Measurements from ENCODE around the gene DCAF7. TPM values are rescaled to one million over a fixed set of nuclear protein-coding genes. Genes with fewer than 3 reads are reported as not detected.

The DCAF7 gene
- polyA plus RNA-seq (2012; rRNA removed) = 54.6 and 63.5 TPM in 2 replicates
- 35.9 and 50.8 TPM in 2 replicates for polyA plus RNA-seq (2012; cell fraction: cytosol; rRNA removed)
- 36.1 and 57.5 TPM in 2 replicates for polyA plus RNA-seq (2012; cell fraction: nucleus; rRNA removed)

DNA sequence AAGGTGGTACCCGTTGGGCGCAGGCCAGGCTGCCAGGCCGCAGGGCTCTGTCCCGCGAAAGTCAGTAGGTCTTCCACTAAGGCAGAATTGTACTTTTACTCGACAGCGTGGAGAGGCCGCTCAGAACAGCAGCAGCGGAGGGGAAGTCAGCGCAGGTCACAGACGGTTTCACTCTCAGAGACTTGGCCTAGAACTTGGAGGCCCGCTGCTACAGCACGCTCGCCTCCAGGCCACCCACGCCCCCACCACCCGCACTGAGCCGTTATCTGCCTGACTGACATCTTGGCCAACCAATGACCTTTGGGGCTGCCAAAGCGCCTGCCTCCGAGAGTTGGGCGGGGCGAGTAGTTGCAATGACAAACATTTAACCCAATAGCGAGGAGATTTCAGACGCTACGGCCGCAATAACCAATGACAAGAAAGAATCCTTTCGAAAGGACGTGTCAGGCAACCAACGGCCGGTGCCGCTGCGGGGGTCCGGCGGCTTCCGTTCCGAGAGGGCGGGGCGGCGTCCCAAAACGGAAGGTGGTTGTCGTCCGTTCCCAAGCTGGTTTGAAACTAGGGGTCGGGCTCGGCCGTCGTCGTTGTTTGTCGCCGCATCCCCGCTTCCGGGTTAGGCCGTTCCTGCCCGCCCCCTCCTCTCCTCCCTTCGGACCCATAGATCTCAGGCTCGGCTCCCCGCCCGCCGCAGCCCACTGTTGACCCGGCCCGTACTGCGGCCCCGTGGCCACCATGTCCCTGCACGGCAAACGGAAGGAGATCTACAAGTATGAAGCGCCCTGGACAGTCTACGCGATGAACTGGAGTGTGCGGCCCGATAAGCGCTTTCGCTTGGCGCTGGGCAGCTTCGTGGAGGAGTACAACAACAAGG lies at the start of gene DCAF7:
Gene DCAF7 (plus strand): TSS at position 532 of the 871 bp plus-strand sequence. CDS start 201 bp downstream, at position 733.
- peak; percentile 100 for DNase-seq
- H3F3A ChIP-seq (replicated peaks; ENCODE audit: insufficient read depth) = peaks cover 22% of the 10 kb centered on the region
- no peaks in the 10 kb centered on the region for H3K9me2 ChIP-seq
- no peaks in the 10 kb centered on the region for H3K9me3 ChIP-seq
- peak within 1 kb of the TSS; percentile 85 to 93 for H3K4me3 ChIP-seq (ENCODE audit: low read depth in 2 of 2, low read length in 1 of 2)
- peak within 1 kb of the TSS; percentile 98 for H2AFZ ChIP-seq (ENCODE audit: low read depth)
- H3K79me2 ChIP-seq (ENCODE audit: insufficient read depth) = peaks cover 62% of the 10 kb centered on the region
- peaks cover 9 to 30% of the 10 kb centered on the region in 2 experiments; a peak in 3 of 4 replicates for H3K4me1 ChIP-seq (ENCODE audit: control insufficient read depth in 1 of 2, insufficient read depth in 2 of 2, low read depth in 1 of 2, low read length in 1 of 2)
- under 1% methylated on average over 59 of the region's 72 CpGs for WGBS (ENCODE audit: low lambda C conversion rate)
- H4K20me1 ChIP-seq (ENCODE audit: insufficient read depth) = peaks cover 38% of the 10 kb centered on the region
- H3K4me2 ChIP-seq = peak within 1 kb of the TSS; percentile 97
- ChIA-PET CTCF (interaction anchor here (0.8 to 6.0 kb wide), 16 partner anchors 8 to 316 kb away, joined by 3 to 44 read pairs (median 5); partner anchors contain the start of genes CYB561 and MAP3K3), POLR2A (interaction anchor here (0.6 to 4.6 kb wide), 14 partner anchors 12 to 125 kb away, joined by 3 to 27 read pairs (median 4); partner anchors contain the start of gene ACE)
- H3K27me3 ChIP-seq (ENCODE audit: insufficient read depth) = no peaks in the 10 kb centered on the region
- H3K36me3 ChIP-seq (replicated peaks in 1 of 2; ENCODE audit: control insufficient read depth in 1 of 2, insufficient read depth in 2 of 2, low read length in 1 of 2) = peaks cover 4 to 14% of the 10 kb centered on the region in 2 experiments
- peak within 1 kb of the TSS; percentile 90 to 92 for H3K27ac ChIP-seq (ENCODE audit: low read depth in 2 of 2, low read length in 1 of 2)
- peak within 1 kb of the TSS; percentile 92 for H3K9ac ChIP-seq
- no peak for TF ChIP-seq TEAD4 (IDR thresholded peaks at IDR 0.05; ENCODE audit: borderline replicate concordance, insufficient read depth)
- TF ChIP-seq USF2 (IDR thresholded peaks at IDR 0.05; ENCODE audit: borderline replicate concordance, low read depth, low read length) = no peak
- peak; percentile 96 for TF ChIP-seq MXI1 (IDR thresholded peaks at IDR 0.05; ENCODE audit: low read depth, low read length)
- no peak for TF ChIP-seq FOXM1 (IDR thresholded peaks at IDR 0.05; ENCODE audit: low read depth)
- peak; percentile 93 for TF ChIP-seq POLR2AphosphoS5 (IDR thresholded peaks at IDR 0.05; ENCODE audit: low read depth, low read length)
- TF ChIP-seq FOSL2 (IDR thresholded peaks at IDR 0.05; ENCODE audit: borderline replicate concordance, low read depth) = no peak
- TF ChIP-seq ZBTB33 (IDR thresholded peaks at IDR 0.05; ENCODE audit: borderline replicate concordance, low read depth) = peak; percentile 52; the same call in 1 of the 2 replicates
- peak; percentile 97 for TF ChIP-seq CHD2 (IDR thresholded peaks at IDR 0.05; ENCODE audit: low read length, partially characterized antibody)
- TF ChIP-seq RFX5 (IDR thresholded peaks at IDR 0.05; ENCODE audit: low read length) = peak; percentile 42; the same call in 1 of the 2 replicates
- TF ChIP-seq, protein P1, sequence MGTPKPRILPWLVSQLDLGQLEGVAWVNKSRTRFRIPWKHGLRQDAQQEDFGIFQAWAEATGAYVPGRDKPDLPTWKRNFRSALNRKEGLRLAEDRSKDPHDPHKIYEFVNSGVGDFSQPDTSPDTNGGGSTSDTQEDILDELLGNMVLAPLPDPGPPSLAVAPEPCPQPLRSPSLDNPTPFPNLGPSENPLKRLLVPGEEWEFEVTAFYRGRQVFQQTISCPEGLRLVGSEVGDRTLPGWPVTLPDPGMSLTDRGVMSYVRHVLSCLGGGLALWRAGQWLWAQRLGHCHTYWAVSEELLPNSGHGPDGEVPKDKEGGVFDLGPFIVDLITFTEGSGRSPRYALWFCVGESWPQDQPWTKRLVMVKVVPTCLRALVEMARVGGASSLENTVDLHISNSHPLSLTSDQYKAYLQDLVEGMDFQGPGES (IDR thresholded peaks at IDR 0.05; ENCODE audit: low read depth, low read length) = peak; percentile 97
- TF ChIP-seq JUND (IDR thresholded peaks at IDR 0.05) = no peak
- peak; percentile 84; the same call in 1 of the 2 replicates for TF ChIP-seq SIN3A (IDR thresholded peaks at IDR 0.05; ENCODE audit: borderline replicate concordance, low read depth, low read length)
- TF ChIP-seq GATA2 (CRISPR knock-in tag; IDR thresholded peaks at IDR 0.05) = peak; percentile 80
- no peak; a peak in 1 of 4 replicates for TF ChIP-seq EP300 (IDR thresholded peaks at IDR 0.05; ENCODE audit: borderline replicate concordance in 1 of 2, low read depth in 1 of 2, low read length in 1 of 2)
- TF ChIP-seq RAD21 (IDR thresholded peaks at IDR 0.05; ENCODE audit: low read length) = peak; percentile 6; the same call in 1 of the 2 replicates
- TF ChIP-seq NFIC (IDR thresholded peaks at IDR 0.05; ENCODE audit: borderline replicate concordance) = no peak
- TF ChIP-seq, protein P2, sequence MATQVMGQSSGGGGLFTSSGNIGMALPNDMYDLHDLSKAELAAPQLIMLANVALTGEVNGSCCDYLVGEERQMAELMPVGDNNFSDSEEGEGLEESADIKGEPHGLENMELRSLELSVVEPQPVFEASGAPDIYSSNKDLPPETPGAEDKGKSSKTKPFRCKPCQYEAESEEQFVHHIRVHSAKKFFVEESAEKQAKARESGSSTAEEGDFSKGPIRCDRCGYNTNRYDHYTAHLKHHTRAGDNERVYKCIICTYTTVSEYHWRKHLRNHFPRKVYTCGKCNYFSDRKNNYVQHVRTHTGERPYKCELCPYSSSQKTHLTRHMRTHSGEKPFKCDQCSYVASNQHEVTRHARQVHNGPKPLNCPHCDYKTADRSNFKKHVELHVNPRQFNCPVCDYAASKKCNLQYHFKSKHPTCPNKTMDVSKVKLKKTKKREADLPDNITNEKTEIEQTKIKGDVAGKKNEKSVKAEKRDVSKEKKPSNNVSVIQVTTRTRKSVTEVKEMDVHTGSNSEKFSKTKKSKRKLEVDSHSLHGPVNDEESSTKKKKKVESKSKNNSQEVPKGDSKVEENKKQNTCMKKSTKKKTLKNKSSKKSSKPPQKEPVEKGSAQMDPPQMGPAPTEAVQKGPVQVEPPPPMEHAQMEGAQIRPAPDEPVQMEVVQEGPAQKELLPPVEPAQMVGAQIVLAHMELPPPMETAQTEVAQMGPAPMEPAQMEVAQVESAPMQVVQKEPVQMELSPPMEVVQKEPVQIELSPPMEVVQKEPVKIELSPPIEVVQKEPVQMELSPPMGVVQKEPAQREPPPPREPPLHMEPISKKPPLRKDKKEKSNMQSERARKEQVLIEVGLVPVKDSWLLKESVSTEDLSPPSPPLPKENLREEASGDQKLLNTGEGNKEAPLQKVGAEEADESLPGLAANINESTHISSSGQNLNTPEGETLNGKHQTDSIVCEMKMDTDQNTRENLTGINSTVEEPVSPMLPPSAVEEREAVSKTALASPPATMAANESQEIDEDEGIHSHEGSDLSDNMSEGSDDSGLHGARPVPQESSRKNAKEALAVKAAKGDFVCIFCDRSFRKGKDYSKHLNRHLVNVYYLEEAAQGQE (IDR thresholded peaks at IDR 0.05; ENCODE audit: low read depth, low read length) = peak; percentile 59; the same call in 1 of the 2 replicates
- TF ChIP-seq SMC3 (IDR thresholded peaks at IDR 0.05; ENCODE audit: low read depth, low read length) = no peak
- TF ChIP-seq TCF12 (IDR thresholded peaks at IDR 0.05) = no peak
- TF ChIP-seq RCOR1 (IDR thresholded peaks at IDR 0.05; ENCODE audit: low read length) = 0 out of 2 replicates have a peak, but pooled peaks have one; percentile 18
- TF ChIP-seq YY1 (IDR thresholded peaks at IDR 0.05; ENCODE audit: low read depth) = peak; percentile 86
- peak; percentile 98 for TF ChIP-seq GABPA (IDR thresholded peaks at IDR 0.05; ENCODE audit: low read depth)
- TF ChIP-seq FOXJ3 (CRISPR knock-in tag; IDR thresholded peaks at IDR 0.05) = no peak
- no peak for TF ChIP-seq MEF2A (IDR thresholded peaks at IDR 0.05; ENCODE audit: borderline replicate concordance, low read depth)
- TF ChIP-seq RXRA (IDR thresholded peaks at IDR 0.05; ENCODE audit: borderline replicate concordance, low read depth) = no peak

Data from SK-N-SH (cell line).